ENCODE data around the gene TUT1.

- TF ChIP-seq, protein P1, sequence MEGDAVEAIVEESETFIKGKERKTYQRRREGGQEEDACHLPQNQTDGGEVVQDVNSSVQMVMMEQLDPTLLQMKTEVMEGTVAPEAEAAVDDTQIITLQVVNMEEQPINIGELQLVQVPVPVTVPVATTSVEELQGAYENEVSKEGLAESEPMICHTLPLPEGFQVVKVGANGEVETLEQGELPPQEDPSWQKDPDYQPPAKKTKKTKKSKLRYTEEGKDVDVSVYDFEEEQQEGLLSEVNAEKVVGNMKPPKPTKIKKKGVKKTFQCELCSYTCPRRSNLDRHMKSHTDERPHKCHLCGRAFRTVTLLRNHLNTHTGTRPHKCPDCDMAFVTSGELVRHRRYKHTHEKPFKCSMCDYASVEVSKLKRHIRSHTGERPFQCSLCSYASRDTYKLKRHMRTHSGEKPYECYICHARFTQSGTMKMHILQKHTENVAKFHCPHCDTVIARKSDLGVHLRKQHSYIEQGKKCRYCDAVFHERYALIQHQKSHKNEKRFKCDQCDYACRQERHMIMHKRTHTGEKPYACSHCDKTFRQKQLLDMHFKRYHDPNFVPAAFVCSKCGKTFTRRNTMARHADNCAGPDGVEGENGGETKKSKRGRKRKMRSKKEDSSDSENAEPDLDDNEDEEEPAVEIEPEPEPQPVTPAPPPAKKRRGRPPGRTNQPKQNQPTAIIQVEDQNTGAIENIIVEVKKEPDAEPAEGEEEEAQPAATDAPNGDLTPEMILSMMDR (IDR thresholded peaks at IDR 0.05; ENCODE audit: low read depth, low read length) = no peak
- no peak for TF ChIP-seq EZH2phosphoT487 (IDR thresholded peaks at IDR 0.05; ENCODE audit: low read depth)
These were observed 41.2 kb upstream of the TUT1 start for GRCh38 chr11:62632492-62632891.
